ENCODE measurements around the gene MEIOB. TPM values are rescaled to one million over a fixed set of nuclear protein-coding genes. Genes with fewer than 3 reads are reported as not detected.

MEIOB gene
- total and polyA plus RNA-seq, 2 experiments from 2014 or later = 0.14 TPM; not detected in 1

DNA sequence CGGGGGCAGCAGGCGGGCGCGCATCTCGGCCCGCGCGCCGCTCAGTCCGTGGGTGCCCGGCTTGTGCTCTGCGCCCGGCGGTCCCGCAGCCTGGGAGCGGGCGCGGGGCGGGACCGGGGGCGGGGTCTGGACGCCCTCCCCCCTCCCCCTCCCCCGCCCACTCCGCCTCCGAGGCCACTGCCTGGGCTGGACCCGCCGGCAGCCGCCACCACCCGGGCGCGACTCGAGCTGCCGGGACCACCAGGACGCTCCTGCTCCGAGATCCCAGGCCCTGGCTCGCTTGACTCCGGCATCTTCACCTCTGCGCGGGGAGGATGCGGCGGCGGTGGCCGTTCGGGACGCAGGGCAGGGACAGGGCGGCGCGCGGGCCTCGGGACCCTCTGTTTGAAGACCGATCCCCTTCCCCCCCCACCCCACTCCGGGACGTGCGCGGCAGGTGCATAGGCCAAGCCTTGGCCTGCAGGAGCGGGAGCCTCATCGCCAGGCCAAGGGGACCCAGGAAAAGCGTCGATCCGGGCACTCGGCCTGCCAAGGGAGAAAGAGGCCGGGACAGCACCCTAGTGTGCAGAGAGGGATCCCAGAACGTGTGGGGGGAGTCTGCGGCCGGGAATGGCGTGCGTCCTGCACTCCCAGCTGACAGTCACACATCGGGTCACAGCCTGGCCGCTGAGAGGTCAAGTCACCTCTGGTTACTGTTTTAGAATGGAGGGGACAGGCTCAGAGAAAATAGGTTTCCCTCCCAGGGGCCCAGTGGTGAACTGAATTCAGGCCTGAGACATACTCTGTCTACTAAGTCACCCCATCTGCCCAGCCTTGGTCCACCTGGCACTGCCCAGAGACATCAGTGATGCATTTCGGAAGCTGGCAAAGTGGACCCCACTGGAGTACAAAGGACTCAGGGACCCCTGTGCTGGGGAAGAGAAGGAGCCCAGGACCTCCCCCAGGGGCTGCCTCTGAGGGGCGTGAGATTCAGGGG, 46.7 kb upstream of the MEIOB start, which contains the start of gene HS3ST6:
Gene HS3ST6 (minus strand): TSS at position 65 of the 976 bp plus-strand sequence. CDS start 92 bp downstream, outside the sequence.
- WGBS, 2 experiments (ENCODE audit: low coverage in 1 of 2, low lambda C conversion rate in 2 of 2, missing lambda C conversion rate in 2 of 2) = 3 to 4% methylated on average over 37 to 56 of the region's 71 CpGs
- Histone ChIP-seq H3K27me3 (replicated peaks; ENCODE audit: insufficient read depth) (peaks cover 66% of the 10 kb centered on the region), H3K4me2 (ENCODE audit: unreplicated experiment) (no peak within 1 kb of the TSS), H2AFZ (no peak within 1 kb of the TSS), H3K9ac (no peak within 1 kb of the TSS), H3K36me3 (ENCODE audit: low read depth) (no peaks in the 10 kb centered on the region), H3K9me3 (ENCODE audit: low read depth) (no peaks in the 10 kb centered on the region), H4K20me1 (ENCODE audit: insufficient read depth) (no peaks in the 10 kb centered on the region), H3K4me1 (ENCODE audit: insufficient read depth) (no peaks in the 10 kb centered on the region), H3K9me2 (ENCODE audit: insufficient read depth) (no peaks in the 10 kb centered on the region), H3K27ac (no peak within 1 kb of the TSS), H3F3A (ENCODE audit: insufficient read depth) (no peaks in the 10 kb centered on the region), H3K4me3 (no peak within 1 kb of the TSS), H3K79me2 (ENCODE audit: insufficient read depth) (no peaks in the 10 kb centered on the region)
- no peak for DNase-seq
- in situ Hi-C loops (cut with MboI) = no loop called here
- no peak for TF ChIP-seq EZH2phosphoT487 (IDR thresholded peaks at IDR 0.05; ENCODE audit: insufficient read depth, low read depth)
- TF ChIP-seq EZH2 (IDR thresholded peaks at IDR 0.05; ENCODE audit: insufficient read depth, poor library complexity, severe bottlenecking) = peak; percentile 12

DNA sequence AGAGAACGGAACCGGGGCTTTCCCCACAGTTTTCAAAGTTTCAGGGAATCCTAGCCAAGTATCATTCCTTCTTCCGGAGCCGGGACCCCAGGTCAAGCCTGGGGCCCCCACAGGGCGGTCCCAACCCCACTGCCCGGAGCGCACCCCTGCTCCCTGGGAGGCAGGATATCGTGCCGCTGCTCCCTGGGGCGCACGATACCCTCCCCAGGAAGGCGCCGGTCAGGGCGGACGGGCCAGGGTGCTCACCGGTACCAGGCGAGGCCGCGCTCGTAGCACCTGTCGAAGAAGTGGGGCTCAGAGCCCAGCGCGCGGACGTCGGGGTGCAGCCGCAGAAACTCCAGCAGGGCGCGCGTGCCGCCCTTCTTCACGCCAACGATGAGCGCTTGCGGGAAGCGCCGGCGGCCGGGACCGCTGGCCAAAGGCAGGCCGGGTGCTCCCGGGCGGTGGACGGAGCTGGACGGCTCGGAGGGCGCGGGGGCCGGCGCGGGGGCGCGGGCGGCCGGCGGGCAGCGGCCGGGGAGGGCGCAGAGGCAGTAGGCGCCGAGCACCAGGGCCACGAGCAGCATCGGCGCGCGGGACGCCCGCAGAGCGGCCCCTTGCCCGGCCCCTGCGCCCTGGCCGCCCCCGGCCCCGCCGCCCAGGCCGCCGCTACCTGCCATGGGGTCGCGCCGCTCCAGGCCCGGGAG, 45.8 kb upstream of the MEIOB start:
- peak; percentile 69 for TF ChIP-seq EZH2 (IDR thresholded peaks at IDR 0.05; ENCODE audit: insufficient read depth, poor library complexity, severe bottlenecking)
- TF ChIP-seq EZH2phosphoT487 (IDR thresholded peaks at IDR 0.05; ENCODE audit: insufficient read depth, low read depth) = no peak
- 2 to 5% methylated on average over 21 to 62 of the region's 81 CpGs for WGBS, 2 experiments (ENCODE audit: low coverage in 1 of 2, low lambda C conversion rate in 2 of 2, missing lambda C conversion rate in 2 of 2)
- Histone ChIP-seq H3K79me2 (ENCODE audit: insufficient read depth) (no peaks in the 10 kb centered on the region), H3K9me2 (ENCODE audit: insufficient read depth) (no peaks in the 10 kb centered on the region), H3F3A (ENCODE audit: insufficient read depth) (no peaks in the 10 kb centered on the region), H3K4me2 (ENCODE audit: unreplicated experiment) (no peak overlapping the region), H3K4me1 (ENCODE audit: insufficient read depth) (no peaks in the 10 kb centered on the region), H3K4me3 (no peak overlapping the region), H3K27ac (no peak overlapping the region), H2AFZ (no peak overlapping the region), H3K36me3 (ENCODE audit: low read depth) (no peaks in the 10 kb centered on the region), H4K20me1 (ENCODE audit: insufficient read depth) (no peaks in the 10 kb centered on the region), H3K9ac (no peak overlapping the region), H3K9me3 (ENCODE audit: low read depth) (no peaks in the 10 kb centered on the region), H3K27me3 (replicated peaks; ENCODE audit: insufficient read depth) (peaks cover 57% of the 10 kb centered on the region)
- in situ Hi-C loops (cut with MboI) = no loop called here
- DNase-seq = no peak

DNA sequence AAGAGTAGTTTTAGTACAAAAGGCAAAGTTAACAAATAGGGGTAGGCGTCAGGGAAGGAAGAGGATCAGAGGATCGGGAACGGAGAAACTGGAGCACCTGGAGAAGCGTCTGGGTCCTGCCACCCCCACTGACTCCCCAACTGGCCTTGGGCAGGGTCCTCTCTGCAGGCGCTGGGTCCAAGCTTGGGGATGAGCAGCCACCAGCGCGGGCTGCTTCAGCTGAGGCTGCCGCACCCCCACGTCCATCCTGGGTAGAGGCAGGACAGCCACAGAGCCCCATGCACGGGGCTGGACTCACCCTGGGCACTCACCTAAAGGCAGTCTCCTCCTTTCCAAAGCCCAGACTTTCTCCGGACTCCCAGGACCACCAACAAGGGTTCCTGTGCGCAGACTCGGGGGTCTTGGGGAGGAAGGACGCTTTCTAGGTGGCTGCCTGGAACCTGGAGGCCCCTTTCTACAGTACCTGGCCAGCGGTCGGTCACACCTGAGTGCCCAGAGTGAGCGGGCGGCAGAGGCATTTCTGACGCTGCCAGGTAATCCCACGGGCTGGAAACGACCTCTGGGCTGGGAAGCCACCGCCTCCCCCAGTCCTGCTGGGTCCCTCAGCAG, 45.2 kb upstream of the MEIOB start:
- Histone ChIP-seq H3K9ac (no peak overlapping the region), H3F3A (ENCODE audit: insufficient read depth) (no peaks in the 10 kb centered on the region), H4K20me1 (ENCODE audit: insufficient read depth) (no peaks in the 10 kb centered on the region), H3K4me2 (ENCODE audit: unreplicated experiment) (no peak overlapping the region), H2AFZ (no peak overlapping the region), H3K79me2 (ENCODE audit: insufficient read depth) (no peaks in the 10 kb centered on the region), H3K36me3 (ENCODE audit: low read depth) (no peaks in the 10 kb centered on the region), H3K4me1 (ENCODE audit: insufficient read depth) (no peaks in the 10 kb centered on the region), H3K27me3 (replicated peaks; ENCODE audit: insufficient read depth) (peaks cover 53% of the 10 kb centered on the region), H3K27ac (no peak overlapping the region), H3K4me3 (no peak overlapping the region), H3K9me3 (ENCODE audit: low read depth) (no peaks in the 10 kb centered on the region), H3K9me2 (ENCODE audit: insufficient read depth) (no peaks in the 10 kb centered on the region)
- WGBS, 2 experiments (ENCODE audit: low coverage in 1 of 2, low lambda C conversion rate in 2 of 2, missing lambda C conversion rate in 2 of 2) = 5 to 8% methylated on average over 21 to 22 of the region's 22 CpGs
- no peak for DNase-seq
- TF ChIP-seq EZH2 (IDR thresholded peaks at IDR 0.05; ENCODE audit: insufficient read depth, poor library complexity, severe bottlenecking) (no peak), EZH2phosphoT487 (IDR thresholded peaks at IDR 0.05; ENCODE audit: insufficient read depth, low read depth) (no peak)
- in situ Hi-C loops (cut with MboI) = no loop called here

DNA sequence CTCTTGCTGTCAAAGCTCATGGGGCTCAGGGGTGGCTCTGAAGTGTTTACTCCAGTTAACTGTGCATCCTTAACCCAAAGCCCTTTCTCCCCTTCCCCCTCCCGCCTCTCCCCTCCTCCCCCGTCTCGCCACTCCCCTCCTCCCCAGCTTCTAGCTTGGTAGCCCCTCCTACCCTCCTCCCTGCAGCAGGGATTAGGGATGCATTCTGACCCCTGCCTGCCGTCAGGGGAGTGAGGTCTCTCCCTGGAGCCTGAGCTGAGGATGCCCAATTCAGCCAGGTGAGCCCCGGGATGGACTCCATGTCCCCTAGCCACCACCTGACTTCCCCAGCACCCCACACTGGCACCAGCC, 44.7 kb upstream of the MEIOB start:
- no peak overlapping the region for H3K4me2 ChIP-seq (ENCODE audit: unreplicated experiment)

More for the DNA sequence above, 44.7 kb upstream of the MEIOB start:
- no peak overlapping the region for H3K9ac ChIP-seq
- H3K36me3 ChIP-seq (ENCODE audit: low read depth) = no peaks in the 10 kb centered on the region
- no peaks in the 10 kb centered on the region for H3K4me1 ChIP-seq (ENCODE audit: insufficient read depth)
- in situ Hi-C loops (cut with MboI) = no loop called here
- no peaks in the 10 kb centered on the region for H3K9me2 ChIP-seq (ENCODE audit: insufficient read depth)
- H3K4me3 ChIP-seq = no peak overlapping the region
- DNase-seq = no peak
- H3K27ac ChIP-seq = no peak overlapping the region
- no peak overlapping the region for H2AFZ ChIP-seq
- no peaks in the 10 kb centered on the region for H3K9me3 ChIP-seq (ENCODE audit: low read depth)
- no peaks in the 10 kb centered on the region for H3F3A ChIP-seq (ENCODE audit: insufficient read depth)
- no peak for TF ChIP-seq EZH2 (IDR thresholded peaks at IDR 0.05; ENCODE audit: insufficient read depth, poor library complexity, severe bottlenecking)
- no peak for TF ChIP-seq EZH2phosphoT487 (IDR thresholded peaks at IDR 0.05; ENCODE audit: insufficient read depth, low read depth)
- no peaks in the 10 kb centered on the region for H4K20me1 ChIP-seq (ENCODE audit: insufficient read depth)
- 24 to 36% methylated on average over 2 to 5 of the region's 5 CpGs for WGBS, 2 experiments (ENCODE audit: low coverage in 1 of 2, low lambda C conversion rate in 2 of 2, missing lambda C conversion rate in 2 of 2)
- peaks cover 47% of the 10 kb centered on the region for H3K27me3 ChIP-seq (replicated peaks; ENCODE audit: insufficient read depth)
- no peaks in the 10 kb centered on the region for H3K79me2 ChIP-seq (ENCODE audit: insufficient read depth)
